A549 (cell line): Measurements from ENCODE around the gene EML2.

ENCODE experiments used
- BHLHE40 ChIP-seq: IDR thresholded peaks from 2 replicates; pipeline ENCODE4 v1.6.1; 2012; ENCODE audit warnings: low read depth, low read length, inconsistent platforms
- CTCF ChIP-seq: fragments of >200 bp; sonication (Bioruptor Twin); formaldehyde crosslinking; IDR thresholded peaks from 3 replicates; pipeline ENCODE4 v1.5.1; 2016
- EP300 ChIP-seq, 2 experiments: fragments of >200 bp; sonication (Bioruptor Twin); formaldehyde crosslinking; IDR thresholded peaks; 2 replicates in 1 of 2; 3 replicates in 1 of 2; pipeline ENCODE4 v1.6.1; 2016 to 2017
- FOSL2 ChIP-seq, 2 experiments: fragments of 450-650 bp in 1 of 2; fragments of >200 bp in 1 of 2; sonication (Bioruptor Twin) in 1 of 2; formaldehyde crosslinking; IDR thresholded peaks; 2 replicates each; pipeline versions ENCODE4 v1.5.0 to v1.6.1; 2016 to 2020; ENCODE audit warnings: mild to moderate bottlenecking in 1 of 2, moderate library complexity in 1 of 2
- FOXS1 ChIP-seq: fragments of 250-450 bp; sonication (Bioruptor Pico); IDR thresholded peaks from 2 replicates; pipeline ENCODE4 v1.5.0; 2020; ENCODE audit warnings: mild to moderate bottlenecking, moderate library complexity
- HDAC2 ChIP-seq: fragments of 200-600 bp; sonication (generic); IDR thresholded peaks from 2 replicates; pipeline ENCODE4 v1.6.1; 2016
- HOXA7 ChIP-seq: fragments of 250-450 bp; sonication (Bioruptor Pico); IDR thresholded peaks from 2 replicates; pipeline ENCODE4 v1.5.0; 2020; ENCODE audit warnings: mild to moderate bottlenecking, moderate library complexity
- HOXB5 ChIP-seq: fragments of 250-450 bp; sonication (Bioruptor Pico); IDR thresholded peaks from 2 replicates; pipeline ENCODE4 v1.5.0; 2020; ENCODE audit warnings: mild to moderate bottlenecking, moderate library complexity
- PBX3 ChIP-seq: IDR thresholded peaks from 2 replicates; pipeline ENCODE4 v1.6.1; 2012
- POLR2A ChIP-seq: IDR thresholded peaks from 2 replicates; pipeline ENCODE4 v1.6.1; 2012; ENCODE audit warnings: mild to moderate bottlenecking, low read length
- RARB ChIP-seq: fragments of 250-450 bp; sonication (Bioruptor Pico); IDR thresholded peaks from 2 replicates; pipeline ENCODE4 v1.8.0; 2021; ENCODE audit warnings: mild to moderate bottlenecking, moderate library complexity
- SMC3 ChIP-seq: fragments of >200 bp; sonication (Bioruptor Twin); formaldehyde crosslinking; IDR thresholded peaks from 3 replicates; pipeline ENCODE4 v1.6.1; 2018; ENCODE audit warnings: inconsistent platforms
- ZSCAN20 ChIP-seq: fragments of 250-450 bp; sonication (Bioruptor Pico); IDR thresholded peaks from 2 replicates; pipeline ENCODE4 v1.8.0; 2022; ENCODE audit warnings: mild to moderate bottlenecking, moderate library complexity

- TF ChIP-seq FOSL2 (IDR thresholded peaks at IDR 0.05) = no peak
- no peak for TF ChIP-seq FOSL2 (CRISPR knock-in tag; IDR thresholded peaks at IDR 0.05)
- no peak for TF ChIP-seq POLR2A
- TF ChIP-seq HOXA7 (CRISPR knock-in tag) = no peak
- no peak for TF ChIP-seq CTCF
- TF ChIP-seq SMC3 = no peak
- TF ChIP-seq FOXS1 (CRISPR knock-in tag) = no peak
- no peak for TF ChIP-seq ZSCAN20 (CRISPR knock-in tag)
- TF ChIP-seq EP300 (IDR thresholded peaks at IDR 0.05) = no peak
- no peak for TF ChIP-seq RARB (CRISPR knock-in tag)
- no peak for TF ChIP-seq HDAC2
- no peak for TF ChIP-seq HOXB5 (CRISPR knock-in tag)
- no peak for TF ChIP-seq PBX3
- no peak for TF ChIP-seq BHLHE40
Measured at GRCh38 chr19:45574526-45574925, 64.7 kb downstream of the EML2 start.
